Globus pallidus (tissue), 1 donor: ENCODE results near the gene PRDX2.
"Not testable (repeated sequence)": the region's sequence is repeated elsewhere in the genome, so short reads cannot be mapped to it uniquely, and the experiment has no call there.

ENCODE experiments used
- DNase-seq: peaks from one replicate; pipeline ENCODE4 v3.0.0-alpha.2; 2015; ENCODE audit warnings: low spot score

The PRDX2 gene

GRCh38 chr19:12825254-12826131, 23.9 kb upstream of the PRDX2 start:
- DNase-seq, result no peak

DNA sequence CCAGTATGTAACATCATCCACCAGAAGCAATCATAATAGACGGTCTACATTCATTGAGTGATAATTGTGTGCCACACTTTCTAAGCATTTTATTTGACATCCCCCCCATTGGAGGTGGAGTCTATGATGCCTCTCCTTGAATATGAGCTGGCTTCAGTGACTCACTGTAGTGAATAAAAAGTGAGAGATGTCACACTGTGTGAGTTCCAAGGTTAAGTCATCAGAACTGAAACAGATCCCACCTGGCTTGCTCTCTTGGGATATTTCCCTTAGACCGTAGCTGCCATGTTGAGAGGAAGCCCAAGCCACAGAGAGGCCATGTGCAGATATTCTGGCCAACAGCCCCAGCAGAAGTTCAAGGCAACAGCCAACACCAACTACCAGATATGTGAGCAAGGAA, 20.2 kb upstream of the PRDX2 start:
- no peak for DNase-seq

- not testable (repeated sequence) for DNase-seq
These were observed 16.2 kb upstream of the PRDX2 start for GRCh38 chr19:12817810-12818209.

DNA sequence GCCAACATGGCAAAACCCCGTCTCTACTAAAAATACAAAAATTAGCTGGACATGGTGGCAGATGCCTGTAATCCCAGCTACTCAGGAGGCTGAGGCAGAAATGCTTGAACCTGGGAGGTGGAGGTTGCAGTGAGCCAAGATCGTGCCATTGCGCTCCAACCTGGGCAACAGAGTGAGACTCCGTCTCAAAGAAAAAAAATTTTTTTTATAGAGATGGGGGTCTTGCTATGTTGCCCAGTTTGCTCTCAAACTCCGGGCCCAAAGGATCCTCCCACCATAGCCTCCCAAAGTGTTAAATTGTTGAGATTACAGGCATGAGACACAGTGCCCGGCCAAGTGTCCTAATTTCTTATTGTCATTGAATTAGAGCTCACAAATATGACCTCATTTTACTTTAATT, 15.6 kb upstream of the PRDX2 start:
- not testable (repeated sequence) for DNase-seq

DNA sequence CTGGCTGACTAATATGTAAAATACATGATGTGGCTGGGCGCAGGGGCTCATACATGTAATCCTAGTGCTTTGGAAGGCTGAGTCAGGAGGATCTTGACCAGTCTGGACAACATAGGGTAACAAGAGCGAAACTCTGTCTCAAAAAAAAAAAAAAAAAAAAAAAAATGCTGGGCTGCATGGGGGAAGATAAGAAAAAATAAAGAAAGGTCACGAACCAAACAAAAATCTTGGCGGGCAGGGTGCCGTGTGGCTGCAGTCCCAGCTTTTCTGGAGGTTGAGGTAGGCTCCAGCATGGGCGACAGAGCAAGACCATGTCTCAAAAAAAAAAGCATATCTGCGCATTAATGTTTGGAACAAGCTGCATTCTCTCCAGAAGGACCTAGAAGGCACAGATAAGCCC, 13.5 kb upstream of the PRDX2 start:
- DNase-seq, result no peak

DNA sequence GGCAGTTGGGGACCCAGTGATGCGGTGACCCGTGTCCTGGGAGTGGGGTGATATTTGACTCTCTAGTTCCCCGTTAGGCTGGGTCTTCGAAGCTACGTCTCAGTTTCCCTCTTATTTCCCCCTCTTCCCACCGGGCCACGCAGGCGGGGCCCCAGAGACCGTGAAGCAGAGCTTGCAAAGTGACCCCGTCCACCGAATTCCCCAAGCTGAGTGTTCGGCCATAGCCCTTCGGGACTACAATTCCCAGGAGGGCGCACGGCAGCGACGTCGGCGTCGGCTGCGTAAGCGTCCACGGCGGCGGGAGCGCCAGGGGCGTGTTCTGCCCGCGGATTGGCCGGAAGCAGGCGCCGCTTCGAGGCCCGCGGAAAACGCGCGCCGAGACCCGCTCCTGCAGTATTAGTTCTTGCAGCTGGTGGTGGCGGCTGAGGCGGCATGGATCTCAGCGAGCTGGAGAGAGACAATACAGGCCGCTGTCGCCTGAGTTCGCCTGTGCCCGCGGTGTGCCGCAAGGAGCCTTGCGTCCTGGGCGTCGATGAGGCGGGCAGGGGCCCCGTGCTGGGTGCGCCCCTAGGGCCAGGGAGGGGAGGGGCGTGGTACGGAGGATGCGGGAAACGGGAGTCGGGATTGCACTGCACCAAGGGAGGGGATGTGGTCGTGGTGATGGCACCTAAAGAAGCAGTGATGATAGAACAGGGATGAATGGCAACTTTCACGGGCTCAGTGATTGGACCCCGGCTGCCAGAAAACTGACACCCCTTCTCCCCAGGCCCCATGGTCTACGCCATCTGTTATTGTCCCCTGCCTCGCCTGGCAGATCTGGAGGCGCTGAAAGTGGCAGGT, 4.9 kb upstream of the PRDX2 start, which contains the start of gene RNASEH2A:
Gene RNASEH2A, plus strand, starts transcription at position 343 of the 840 bp plus-strand sequence. Its CDS starts 90 bp downstream, at position 433.
- DNase-seq, result peak; percentile 85

DNA sequence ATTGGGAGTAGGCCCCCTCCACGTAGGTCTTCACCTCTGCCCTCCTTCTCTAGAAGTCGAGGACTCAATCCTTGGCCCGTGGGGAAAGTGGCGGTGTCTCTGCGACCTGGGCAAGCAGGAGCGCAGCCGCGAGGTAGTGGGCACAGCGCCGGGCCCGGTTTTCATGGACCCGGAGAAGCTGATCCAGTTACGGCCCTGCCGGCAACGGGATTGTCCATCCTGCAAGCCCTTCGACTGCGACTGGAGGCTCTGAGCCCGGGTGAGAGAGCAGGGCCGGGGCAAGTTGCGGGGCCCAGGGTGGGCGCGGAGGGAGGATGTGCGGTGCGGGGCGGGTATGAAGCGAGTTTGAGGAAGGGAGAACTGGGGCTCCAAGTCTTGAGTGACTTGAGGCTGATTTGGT, 2.5 kb upstream of the PRDX2 start:
- no peak for DNase-seq

DNA sequence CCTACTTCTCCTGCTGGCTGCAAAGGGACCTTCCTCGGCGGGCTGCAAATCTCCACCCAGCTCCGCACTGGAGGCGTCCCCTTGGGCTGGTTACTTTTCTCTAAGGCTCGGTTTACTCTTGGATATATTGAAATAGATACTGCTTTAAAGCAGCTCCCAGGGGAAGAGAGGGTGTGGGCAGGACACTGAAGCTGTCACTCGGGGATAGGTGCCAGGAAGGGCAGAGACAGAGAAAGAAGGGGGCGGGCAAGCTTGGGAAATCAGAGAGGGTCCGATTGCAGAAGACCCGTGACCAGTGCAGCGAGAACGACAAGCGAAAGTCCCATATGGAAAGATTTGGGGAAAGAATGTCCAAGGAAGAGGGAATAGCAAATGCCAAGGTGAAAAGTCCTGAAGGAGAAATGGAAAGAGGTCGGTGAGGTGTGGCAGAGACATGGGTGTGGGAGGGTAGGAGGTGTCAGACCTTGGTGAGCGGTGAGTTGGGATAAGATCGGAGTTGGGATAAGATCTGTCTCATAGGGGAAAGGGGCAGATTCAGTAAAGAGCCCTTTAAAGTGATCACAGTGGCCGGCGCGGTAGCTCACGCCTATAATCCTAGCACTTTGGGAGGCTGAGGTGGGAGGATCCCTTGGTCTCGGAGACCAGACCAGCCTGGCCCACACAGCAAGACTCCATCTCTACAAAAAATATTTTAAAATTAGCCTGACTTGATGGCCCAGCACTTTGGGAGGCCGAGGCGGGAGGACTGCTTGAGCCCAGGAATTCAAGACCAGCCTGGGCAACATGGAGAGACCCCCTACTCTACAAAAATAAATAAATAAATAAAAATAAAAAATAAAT, 887 bp upstream of the PRDX2 start:
- peak; percentile 16 for DNase-seq

DNA sequence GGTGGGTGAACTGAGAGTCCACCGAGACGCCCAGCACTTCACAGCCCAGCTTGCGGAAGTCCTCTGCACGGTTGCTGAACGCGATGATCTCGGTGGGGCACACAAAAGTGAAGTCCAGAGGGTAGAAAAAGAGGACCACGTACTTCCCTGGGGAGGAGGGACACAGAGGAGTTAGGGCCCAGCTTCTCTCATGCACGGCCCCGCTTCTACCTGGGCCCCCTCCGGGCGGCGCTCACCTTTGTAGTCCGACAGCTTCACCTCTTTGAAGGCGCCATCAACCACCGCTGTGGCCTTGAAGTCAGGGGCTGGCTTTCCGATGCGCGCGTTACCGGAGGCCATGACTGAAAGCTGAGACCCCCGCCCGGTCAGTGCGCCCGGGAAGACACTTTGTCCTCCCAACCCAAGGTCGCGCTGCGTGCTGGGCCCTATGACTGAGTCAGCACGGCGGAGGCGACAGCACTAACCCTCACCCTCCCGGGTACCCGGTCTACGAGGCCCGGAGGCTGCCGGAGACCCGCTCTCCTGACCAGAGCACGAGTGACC, 606 bp downstream of the PRDX2 start:
- DNase-seq, result no peak

- no peak for DNase-seq
These were observed 1.2 kb downstream of the PRDX2 start for GRCh38 chr19:12800466-12800770.

DNA sequence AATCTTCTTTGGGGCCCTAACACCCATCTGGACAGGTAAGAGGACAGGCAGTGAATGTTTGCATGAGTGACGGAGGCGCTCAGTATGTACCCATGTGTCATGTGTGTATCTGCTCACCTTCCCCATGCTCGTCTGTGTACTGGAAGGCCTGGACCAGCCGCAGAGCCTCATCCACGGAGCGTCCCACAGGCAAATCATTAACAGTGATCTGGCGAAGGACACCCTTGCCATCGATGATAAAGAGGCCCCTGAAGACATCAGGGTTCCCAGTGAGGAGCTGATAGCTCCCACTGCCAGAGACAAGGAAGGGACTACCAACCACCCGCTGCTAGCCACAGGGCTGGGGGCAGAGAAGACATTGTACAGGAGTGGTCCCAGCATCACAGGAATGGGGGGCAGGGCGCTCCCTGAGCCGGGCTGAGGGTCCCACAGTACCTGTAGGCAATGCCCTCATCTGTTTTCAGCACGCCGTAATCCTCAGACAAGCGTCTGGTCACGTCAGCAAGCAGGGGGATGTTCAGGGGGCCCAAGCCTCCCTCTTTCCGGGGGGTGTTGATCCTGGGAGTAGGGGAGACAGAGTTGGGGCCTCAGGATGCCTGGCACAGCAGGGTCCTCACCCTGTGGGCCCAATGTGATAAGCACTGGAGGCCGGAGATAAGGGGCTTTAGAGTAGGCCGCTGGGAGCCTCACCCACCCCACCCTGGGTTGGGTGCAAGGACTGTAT, 1.7 kb downstream of the PRDX2 start:
- no peak for DNase-seq

GRCh38 chr19:12797607-12798006, 4.0 kb downstream of the PRDX2 start:
- DNase-seq, result not testable (repeated sequence)

DNA sequence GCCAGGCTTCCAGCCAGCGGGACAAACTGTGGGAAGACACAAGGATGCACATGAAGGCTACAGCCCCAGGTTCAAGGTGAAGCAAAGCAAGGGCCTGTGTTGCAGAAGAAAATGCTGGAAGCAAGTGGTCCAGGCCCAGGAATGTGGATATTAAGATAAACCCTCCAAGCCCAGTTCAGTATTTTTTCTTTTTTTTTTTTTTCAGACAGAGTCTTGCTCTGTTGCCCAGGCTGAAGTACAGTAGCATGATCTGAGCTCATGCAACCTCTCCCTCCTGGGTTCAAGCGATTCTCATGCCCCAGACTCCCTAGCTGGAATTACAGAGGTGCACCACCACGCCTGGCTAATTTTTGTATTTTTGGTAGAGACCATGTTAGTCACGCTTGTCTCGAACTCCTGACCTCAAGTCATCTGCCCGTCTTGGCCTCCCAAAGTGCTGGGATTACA, 4.4 kb downstream of the PRDX2 start:
- no peak for DNase-seq

GRCh38 chr19:12796146-12797071, 5.2 kb downstream of the PRDX2 start:
- peak; percentile 80 for DNase-seq

DNA sequence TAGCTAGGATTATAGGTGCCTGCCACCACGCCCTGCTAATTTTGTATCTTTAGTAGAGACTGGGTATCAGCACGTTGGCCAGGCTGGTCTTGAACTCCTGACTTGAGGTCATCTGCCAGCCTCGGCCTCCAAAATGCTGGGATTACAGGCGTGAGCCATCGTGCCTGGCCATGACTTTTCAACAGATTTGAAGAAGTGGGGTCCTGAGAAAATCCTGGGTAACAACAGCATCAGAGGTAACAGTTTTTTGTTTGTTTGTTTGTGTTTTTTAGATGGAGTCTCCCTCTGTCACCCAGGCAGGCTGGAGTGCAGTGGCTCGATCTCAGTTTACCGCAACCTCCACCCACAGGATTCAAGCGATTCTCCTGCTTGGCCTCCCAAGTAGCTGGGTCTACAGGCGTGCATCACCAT, 6.6 kb downstream of the PRDX2 start:
- DNase-seq, result no peak

DNA sequence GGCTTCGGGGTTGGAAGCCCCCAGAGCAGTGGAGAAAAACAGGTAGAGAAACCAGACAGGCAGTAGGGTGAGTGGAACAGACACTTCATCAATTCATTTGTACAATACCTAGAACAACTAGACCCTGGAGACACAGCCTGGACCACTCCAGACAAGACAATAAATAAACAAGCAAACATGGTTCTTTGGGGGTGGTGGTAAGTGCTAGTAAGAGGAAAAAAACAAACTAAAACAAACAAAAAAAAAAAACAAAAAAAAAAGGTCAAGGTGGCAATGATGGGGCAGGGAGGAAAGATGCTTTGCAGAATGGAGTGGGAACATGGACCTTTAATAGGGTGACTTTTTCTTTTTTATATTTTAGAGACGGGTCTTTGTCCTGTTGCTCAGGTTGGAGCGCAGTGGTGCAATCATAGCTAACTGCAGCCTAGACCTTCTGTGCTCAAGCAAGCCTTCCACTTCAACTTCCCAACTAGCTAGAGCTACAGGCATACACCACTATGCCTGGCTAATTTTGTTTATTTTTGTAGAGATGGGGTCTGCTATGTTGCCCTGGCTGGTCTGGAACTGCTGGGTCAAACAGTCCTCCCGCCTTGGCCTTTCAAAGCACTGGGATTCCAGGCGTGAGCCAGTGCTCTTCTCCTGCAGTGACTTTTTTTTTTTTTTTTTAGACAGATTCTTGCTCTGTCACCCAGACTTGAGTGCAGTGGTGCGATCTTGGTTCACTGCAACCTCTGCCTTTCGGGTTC, 7.2 kb downstream of the PRDX2 start:
- no peak for DNase-seq

DNA sequence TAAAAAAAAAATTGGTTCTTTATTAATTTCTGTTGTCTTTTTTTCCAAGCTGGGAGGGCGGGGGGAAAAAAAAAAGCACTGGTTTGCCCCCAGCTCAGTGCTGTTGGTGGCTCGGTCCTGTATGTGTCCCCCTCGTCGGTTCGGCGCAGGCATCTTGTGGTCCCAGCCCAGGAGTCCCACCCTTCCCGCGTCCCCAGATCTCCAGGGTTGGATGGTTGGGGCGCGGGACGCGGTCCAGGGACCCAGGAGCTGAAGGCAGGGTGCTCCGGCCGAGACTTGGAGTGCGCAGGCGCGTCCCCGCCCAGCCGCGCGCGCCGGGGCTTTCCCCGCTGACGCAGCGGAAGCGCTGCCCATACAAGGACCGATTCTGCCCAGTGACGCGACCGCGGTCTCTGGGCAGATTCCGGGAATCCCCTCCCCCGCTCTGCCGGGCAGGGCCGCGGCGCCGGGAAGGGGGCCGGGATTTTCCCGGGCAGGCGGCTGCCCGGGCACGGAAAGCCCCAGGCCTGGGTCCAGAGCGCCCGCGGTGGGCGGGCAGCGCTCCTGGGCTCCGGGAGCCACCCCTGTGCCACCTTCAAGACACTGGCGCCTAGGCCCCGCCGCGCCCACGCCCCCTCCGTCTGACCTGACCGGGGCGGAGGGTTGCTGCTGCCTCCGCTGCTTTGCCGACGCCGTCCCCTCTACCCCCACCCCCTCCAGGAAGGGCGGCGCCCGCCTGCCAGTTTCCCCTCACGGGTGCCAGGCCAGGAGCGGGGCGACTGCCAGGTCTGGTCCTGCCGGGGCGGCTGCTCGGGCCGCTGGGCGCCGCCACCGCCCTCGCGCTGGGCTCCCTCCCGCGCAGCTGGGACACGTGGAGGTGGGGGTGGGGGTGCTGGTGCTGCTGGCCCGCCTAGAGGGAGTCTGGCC, 8.1 kb downstream of the PRDX2 start:
- peak; percentile 93 for DNase-seq

DNA sequence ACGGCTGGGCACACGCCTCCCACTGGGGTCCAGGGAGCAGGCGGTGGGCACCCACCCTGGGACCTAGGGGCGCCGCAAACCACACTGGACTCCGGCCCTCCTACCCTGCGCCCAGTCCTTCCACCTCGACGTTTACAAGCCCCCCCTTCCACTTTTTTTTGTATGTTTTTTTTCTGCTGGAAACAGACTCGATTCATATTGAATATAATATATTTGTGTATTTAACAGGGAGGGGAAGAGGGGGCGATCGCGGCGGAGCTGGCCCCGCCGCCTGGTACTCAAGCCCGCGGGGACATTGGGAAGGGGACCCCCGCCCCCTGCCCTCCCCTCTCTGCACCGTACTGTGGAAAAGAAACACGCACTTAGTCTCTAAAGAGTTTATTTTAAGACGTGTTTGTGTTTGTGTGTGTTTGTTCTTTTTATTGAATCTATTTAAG, 8.7 kb downstream of the PRDX2 start:
- DNase-seq, result no peak
